Mucosa of stomach (tissue), 1 donor: Measurements from ENCODE around the gene LRRTM4.
"Not testable (repeated sequence)": the region's sequence is repeated elsewhere in the genome, so short reads cannot be mapped to it uniquely, and the experiment has no call there.

Source experiments
- H3K27me3 ChIP-seq: one replicate; pipeline ENCODE4 v1.7.0; 2013; ENCODE audit warnings: mild to moderate bottlenecking, low read length; ENCODE audit not compliant: control insufficient read depth, insufficient read depth
- H3K36me3 ChIP-seq: one replicate; pipeline ENCODE4 v1.7.0; 2013; ENCODE audit warnings: low read length; ENCODE audit not compliant: control insufficient read depth, insufficient read depth
- H3K4me1 ChIP-seq: one replicate; pipeline ENCODE4 v1.7.0; 2013; ENCODE audit warnings: mild to moderate bottlenecking, low read length; ENCODE audit not compliant: control insufficient read depth, insufficient read depth
- H3K4me3 ChIP-seq: one replicate; pipeline ENCODE4 v1.7.0; 2013; ENCODE audit warnings: low read length
- H3K9ac ChIP-seq: one replicate; pipeline ENCODE4 v1.7.0; 2013; ENCODE audit warnings: mild to moderate bottlenecking, low read length, moderate library complexity
- H3K9me3 ChIP-seq: one replicate; pipeline ENCODE4 v1.7.0; 2013; ENCODE audit warnings: mild to moderate bottlenecking, low read length, moderate library complexity; ENCODE audit not compliant: control insufficient read depth
- donor health status: Pancreatic carcinoma.

Gene LRRTM4

DNA sequence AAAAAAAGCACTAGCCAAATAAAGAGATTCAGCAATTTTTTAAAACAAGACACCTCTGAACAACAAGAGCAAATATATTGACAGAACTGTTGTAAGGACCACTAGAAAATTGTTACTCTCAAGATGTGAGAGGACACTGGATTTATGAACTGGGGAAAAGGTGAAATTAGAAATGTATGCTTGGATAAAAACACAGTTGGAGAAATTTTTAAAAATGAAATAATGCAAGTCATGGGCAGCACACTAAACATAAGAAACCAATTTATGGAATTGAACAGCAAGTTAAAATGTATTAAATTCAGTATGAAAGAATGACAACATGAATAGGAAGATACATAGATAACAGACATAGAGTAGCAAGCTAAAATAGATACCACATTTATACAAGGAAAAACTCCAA lies 377.4 kb downstream of the LRRTM4 start:
- no peaks in the 10 kb centered on the region for H3K4me1 ChIP-seq
- H3K36me3 ChIP-seq = no peaks in the 10 kb centered on the region
- H3K9me3 ChIP-seq = no peaks in the 10 kb centered on the region
- H3K9ac ChIP-seq = no peak overlapping the region
- H3K4me3 ChIP-seq = no peak overlapping the region
- no peaks in the 10 kb centered on the region for H3K27me3 ChIP-seq

GRCh38 chr2:77142141-77142540 lies 380.0 kb downstream of the LRRTM4 start:
- no peaks in the 10 kb centered on the region for H3K27me3 ChIP-seq
- H3K36me3 ChIP-seq = no peaks in the 10 kb centered on the region
- H3K4me1 ChIP-seq = no peaks in the 10 kb centered on the region
- no peaks in the 10 kb centered on the region for H3K9me3 ChIP-seq
- no peak overlapping the region for H3K4me3 ChIP-seq
- no peak overlapping the region for H3K9ac ChIP-seq

DNA sequence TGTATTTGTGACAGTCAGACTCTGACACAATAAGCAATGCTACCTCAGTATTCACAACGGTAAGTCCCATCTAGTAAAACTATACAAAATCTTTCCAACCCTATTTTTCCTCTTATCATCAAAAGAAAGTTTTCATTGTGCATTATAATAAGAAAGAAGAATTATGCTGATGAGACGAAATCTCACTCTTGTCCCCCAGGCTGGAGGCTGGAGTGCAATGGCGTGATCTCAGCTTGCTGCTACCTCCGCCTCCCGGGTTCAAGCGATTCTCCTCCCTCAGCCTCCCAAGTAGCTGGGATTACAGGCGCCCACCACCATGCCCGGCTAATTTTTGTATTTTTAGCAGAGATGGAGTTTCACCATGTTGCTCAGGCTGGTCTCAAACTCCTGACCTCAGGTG lies 393.7 kb downstream of the LRRTM4 start:
- H3K27me3 ChIP-seq, H3K9me3 ChIP-seq, H3K9ac ChIP-seq, H3K36me3 ChIP-seq, H3K4me3 ChIP-seq, H3K4me1 ChIP-seq: not testable (repeated sequence)

- H3K9me3 ChIP-seq = no peaks in the 10 kb centered on the region
- no peak overlapping the region for H3K4me3 ChIP-seq
- no peaks in the 10 kb centered on the region for H3K4me1 ChIP-seq
- no peaks in the 10 kb centered on the region for H3K27me3 ChIP-seq
- no peaks in the 10 kb centered on the region for H3K36me3 ChIP-seq
- no peak overlapping the region for H3K9ac ChIP-seq
These were observed 394.8 kb downstream of the LRRTM4 start for GRCh38 chr2:77127345-77127744.

DNA sequence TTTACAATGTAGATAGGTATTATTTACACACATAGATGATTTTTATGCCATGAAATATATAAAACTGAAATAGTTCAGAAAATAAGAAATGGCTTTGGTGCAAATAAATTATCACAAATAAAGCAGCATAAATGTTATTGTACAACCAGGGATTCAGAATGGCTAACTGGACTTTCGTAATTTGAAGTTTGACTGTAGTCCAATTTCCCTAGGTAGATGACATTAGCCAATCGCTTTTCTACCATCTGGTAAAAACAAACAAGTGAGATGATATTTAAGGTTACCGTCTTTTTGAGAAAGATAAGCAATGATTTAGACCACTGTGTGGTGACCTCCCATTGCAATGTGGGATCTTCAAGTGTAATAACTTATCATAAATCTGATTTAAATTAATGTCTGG lies 400.7 kb downstream of the LRRTM4 start:
- no peaks in the 10 kb centered on the region for H3K36me3 ChIP-seq
- H3K9ac ChIP-seq = no peak overlapping the region
- H3K27me3 ChIP-seq = no peaks in the 10 kb centered on the region
- H3K4me3 ChIP-seq = no peak overlapping the region
- H3K4me1 ChIP-seq = no peaks in the 10 kb centered on the region
- H3K9me3 ChIP-seq = no peaks in the 10 kb centered on the region

GRCh38 chr2:77119333-77119732 lies 402.8 kb downstream of the LRRTM4 start:
- Histone ChIP-seq H3K9ac (no peak overlapping the region), H3K9me3 (no peaks in the 10 kb centered on the region), H3K27me3 (no peaks in the 10 kb centered on the region), H3K4me1 (no peaks in the 10 kb centered on the region), H3K4me3 (no peak overlapping the region), H3K36me3 (no peaks in the 10 kb centered on the region)

DNA sequence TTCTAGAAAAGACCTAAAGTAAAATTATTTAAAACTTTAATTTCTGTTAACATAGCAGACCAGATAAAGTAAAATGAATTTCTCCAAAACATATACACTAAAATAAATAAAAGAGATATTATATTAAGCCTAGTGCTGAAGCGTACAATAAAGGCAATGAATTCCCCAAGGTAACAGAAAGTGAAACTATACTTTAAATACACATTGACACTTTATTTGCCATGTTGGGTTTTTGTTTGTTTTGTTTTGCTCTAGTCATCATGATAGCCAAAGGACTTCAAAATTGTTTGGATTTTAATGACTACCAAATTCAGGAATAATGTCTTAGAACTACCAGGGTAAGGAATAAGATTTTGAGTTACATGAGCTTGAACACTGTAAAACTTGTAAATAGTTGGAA lies 413.3 kb downstream of the LRRTM4 start:
- Histone ChIP-seq H3K4me3 (no peak overlapping the region), H3K4me1 (no peaks in the 10 kb centered on the region), H3K9ac (no peak overlapping the region), H3K36me3 (no peaks in the 10 kb centered on the region), H3K9me3 (no peaks in the 10 kb centered on the region), H3K27me3 (no peaks in the 10 kb centered on the region)

GRCh38 chr2:77105008-77105407 lies 417.2 kb downstream of the LRRTM4 start:
- Histone ChIP-seq H3K4me1 (no peaks in the 10 kb centered on the region), H3K9me3 (no peaks in the 10 kb centered on the region), H3K9ac (no peak overlapping the region), H3K27me3 (no peaks in the 10 kb centered on the region), H3K4me3 (no peak overlapping the region), H3K36me3 (no peaks in the 10 kb centered on the region)

- H3K4me1 ChIP-seq = no peaks in the 10 kb centered on the region
- no peaks in the 10 kb centered on the region for H3K9me3 ChIP-seq
- no peak overlapping the region for H3K4me3 ChIP-seq
- H3K36me3 ChIP-seq = no peaks in the 10 kb centered on the region
- H3K27me3 ChIP-seq = no peaks in the 10 kb centered on the region
- H3K9ac ChIP-seq = no peak overlapping the region
These were observed 417.6 kb downstream of the LRRTM4 start for GRCh38 chr2:77104554-77104953.

DNA sequence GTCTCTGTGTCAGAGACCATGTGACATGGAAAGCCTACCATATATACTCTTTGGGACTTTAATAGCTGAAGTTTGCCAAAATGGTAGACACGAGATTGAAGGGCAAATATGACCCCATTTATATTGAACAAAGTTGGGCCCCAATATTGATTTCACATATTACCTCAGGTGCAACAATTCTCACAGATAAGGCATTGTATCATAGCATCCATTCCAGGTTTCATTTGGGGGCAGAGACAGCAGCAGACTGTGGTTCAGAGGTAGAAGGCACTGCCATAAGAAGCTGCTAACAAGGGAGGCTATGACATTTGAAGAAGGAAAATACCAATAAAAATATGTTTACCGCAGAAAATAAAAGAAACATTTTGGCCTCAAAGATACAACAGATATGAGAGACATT lies 419.2 kb downstream of the LRRTM4 start:
- Histone ChIP-seq H3K9me3 (no peaks in the 10 kb centered on the region), H3K9ac (no peak overlapping the region), H3K4me1 (no peaks in the 10 kb centered on the region), H3K36me3 (no peaks in the 10 kb centered on the region), H3K4me3 (no peak overlapping the region), H3K27me3 (no peaks in the 10 kb centered on the region)

- Histone ChIP-seq H3K9me3 (no peaks in the 10 kb centered on the region), H3K4me1 (no peaks in the 10 kb centered on the region), H3K4me3 (no peak overlapping the region), H3K27me3 (no peaks in the 10 kb centered on the region), H3K9ac (no peak overlapping the region), H3K36me3 (no peaks in the 10 kb centered on the region)
These were observed 420.3 kb downstream of the LRRTM4 start for GRCh38 chr2:77101796-77102452.

DNA sequence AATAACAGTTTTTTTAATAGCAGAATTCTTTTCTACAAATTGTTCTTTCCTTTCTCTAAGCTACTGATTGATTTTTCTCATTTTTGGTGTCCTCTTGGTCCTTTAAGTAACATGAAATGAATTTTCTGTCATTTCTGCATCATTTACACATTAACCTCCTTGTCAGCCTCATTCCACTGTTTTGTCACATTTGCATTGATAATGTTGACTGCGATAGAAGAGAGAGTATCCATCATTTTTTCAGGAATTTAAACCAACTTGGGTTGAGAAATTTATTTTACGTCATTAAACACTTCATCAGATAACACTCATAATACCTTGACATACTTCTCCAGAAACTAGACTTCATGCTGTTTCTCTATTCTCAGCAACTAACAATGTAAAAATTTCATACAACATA lies 422.2 kb downstream of the LRRTM4 start:
- H3K9ac ChIP-seq = no peak overlapping the region
- no peaks in the 10 kb centered on the region for H3K36me3 ChIP-seq
- H3K27me3 ChIP-seq = no peaks in the 10 kb centered on the region
- H3K9me3 ChIP-seq = no peaks in the 10 kb centered on the region
- no peak overlapping the region for H3K4me3 ChIP-seq
- no peaks in the 10 kb centered on the region for H3K4me1 ChIP-seq

DNA sequence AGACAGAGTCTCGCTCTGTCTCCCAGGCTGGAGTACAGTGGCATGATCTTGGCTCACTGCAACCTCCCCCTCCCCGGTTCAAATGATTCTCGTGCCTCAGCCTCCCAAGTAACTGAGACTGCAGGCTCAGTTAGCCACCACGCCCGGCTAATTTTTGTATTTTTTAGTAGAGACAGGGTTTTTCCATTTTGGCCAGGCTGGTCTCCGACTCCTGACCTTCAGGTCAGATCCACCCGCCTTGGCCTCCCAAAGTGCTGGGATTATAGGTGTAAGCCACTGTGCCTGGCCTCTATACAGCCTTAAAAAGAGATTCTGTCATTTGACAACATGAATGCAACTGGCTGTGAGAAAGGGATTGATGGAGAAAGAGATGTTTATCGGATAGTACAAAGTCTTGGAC lies 426.7 kb downstream of the LRRTM4 start:
- not testable (repeated sequence) for H3K9ac ChIP-seq, H3K9me3 ChIP-seq, H3K36me3 ChIP-seq, H3K4me3 ChIP-seq, H3K4me1 ChIP-seq, H3K27me3 ChIP-seq
